ENCODE measurements around the gene ACO2. TPM values are rescaled to one million over a fixed set of nuclear protein-coding genes. Genes with fewer than 3 reads are reported as not detected.
"Not testable (repeated sequence)": the region's sequence is repeated elsewhere in the genome, so short reads cannot be mapped to it uniquely, and the experiment has no call there.

ACO2 gene
- total RNA-seq, 6 experiments from 2014 or later: 72.3 to 87.4 (median 78.7) TPM

DNA sequence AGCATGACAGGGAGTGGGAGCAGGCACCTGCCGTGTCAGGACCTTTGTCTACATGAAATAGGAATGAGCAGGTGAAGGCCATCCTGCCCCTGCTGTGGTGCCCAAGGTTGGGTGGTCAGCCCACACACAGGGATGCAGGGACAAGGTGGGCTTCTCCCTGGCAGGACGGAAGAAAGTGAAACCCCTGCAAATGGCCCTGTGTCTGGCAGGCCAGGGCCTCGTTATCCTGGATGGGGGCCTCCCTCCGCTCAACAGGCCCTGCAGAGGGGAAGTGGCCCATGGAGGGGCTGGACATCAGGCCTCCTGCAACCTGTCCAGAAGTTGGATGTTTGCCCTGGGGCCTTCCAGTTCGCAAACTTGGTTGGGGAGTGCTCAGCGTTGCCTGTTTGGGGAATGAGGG lies 37.3 kb upstream of the ACO2 start:
- no peak overlapping the region; the same call in 1 of the 2 replicates for H3K4me3 Mint-ChIP-seq
- TF ChIP-seq, protein P1, sequence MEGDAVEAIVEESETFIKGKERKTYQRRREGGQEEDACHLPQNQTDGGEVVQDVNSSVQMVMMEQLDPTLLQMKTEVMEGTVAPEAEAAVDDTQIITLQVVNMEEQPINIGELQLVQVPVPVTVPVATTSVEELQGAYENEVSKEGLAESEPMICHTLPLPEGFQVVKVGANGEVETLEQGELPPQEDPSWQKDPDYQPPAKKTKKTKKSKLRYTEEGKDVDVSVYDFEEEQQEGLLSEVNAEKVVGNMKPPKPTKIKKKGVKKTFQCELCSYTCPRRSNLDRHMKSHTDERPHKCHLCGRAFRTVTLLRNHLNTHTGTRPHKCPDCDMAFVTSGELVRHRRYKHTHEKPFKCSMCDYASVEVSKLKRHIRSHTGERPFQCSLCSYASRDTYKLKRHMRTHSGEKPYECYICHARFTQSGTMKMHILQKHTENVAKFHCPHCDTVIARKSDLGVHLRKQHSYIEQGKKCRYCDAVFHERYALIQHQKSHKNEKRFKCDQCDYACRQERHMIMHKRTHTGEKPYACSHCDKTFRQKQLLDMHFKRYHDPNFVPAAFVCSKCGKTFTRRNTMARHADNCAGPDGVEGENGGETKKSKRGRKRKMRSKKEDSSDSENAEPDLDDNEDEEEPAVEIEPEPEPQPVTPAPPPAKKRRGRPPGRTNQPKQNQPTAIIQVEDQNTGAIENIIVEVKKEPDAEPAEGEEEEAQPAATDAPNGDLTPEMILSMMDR (IDR thresholded peaks at IDR 0.05): no peak
- H3K36me3 Mint-ChIP-seq (ENCODE audit: low read depth): peaks cover 23% of the 10 kb centered on the region
- H3K9me3 Mint-ChIP-seq: no peaks in the 10 kb centered on the region
- H3K4me1 Mint-ChIP-seq (ENCODE audit: low read depth): no peaks in the 10 kb centered on the region
- peaks cover 2% of the 10 kb centered on the region; the same call in 1 of the 2 replicates for H3K27me3 Mint-ChIP-seq (ENCODE audit: insufficient read depth)
- H3K27ac Mint-ChIP-seq: no peak overlapping the region
- DNase-seq: no peak

DNA sequence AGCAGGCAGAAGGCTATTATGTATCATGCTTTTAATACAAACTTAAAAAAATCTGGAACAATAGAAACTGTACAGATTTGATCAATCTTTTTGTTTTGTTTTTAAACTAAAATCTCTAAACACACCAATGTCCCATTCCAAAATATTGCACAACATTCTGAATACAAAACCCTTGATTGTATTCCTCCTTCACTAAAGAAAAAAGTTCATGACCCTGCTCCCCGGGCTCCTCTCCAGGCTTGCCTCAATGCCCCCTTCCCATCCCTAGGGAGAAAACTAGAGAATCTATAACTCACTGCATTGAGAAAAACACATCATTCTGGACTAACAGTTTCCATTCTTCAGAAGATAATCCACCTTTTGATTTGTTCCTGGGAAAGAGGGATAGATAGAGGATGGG lies 35.4 kb upstream of the ACO2 start:
- not testable (repeated sequence) for H3K4me3 Mint-ChIP-seq, DNase-seq
- H3K36me3 Mint-ChIP-seq (ENCODE audit: low read depth): peaks cover 30% of the 10 kb centered on the region

DNA sequence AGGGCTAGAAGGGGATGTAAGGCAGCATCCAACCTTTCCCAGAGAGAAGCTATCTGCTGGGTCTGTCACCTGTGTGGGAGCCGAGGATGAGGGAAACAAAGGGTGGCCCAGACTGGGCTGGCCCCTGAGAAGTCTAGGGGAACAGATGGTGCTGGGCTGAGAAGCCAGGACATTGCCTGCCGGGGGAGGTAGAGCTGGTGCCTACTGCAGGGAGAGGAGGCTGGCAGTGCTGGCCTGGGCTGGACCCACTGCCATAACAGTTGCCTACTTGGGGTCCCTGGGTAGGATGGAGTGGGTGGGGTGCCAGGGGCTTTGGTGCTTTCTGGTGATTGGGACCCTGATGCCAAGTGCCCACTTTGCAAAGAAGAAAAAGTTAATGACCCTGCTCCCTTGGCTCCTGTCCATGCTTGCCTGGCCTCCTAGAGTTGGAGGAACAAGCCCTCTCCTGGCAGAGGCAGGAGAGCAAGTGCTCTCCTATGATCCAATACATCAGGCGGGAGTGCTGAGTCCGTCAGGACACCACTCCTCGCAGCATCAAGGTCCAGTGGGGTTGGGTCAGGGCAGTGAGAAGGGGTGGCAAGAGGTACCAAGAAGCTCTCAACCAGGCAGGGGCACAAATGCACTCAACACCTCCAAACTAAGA lies 34.4 kb upstream of the ACO2 start:
- not testable (repeated sequence) for H3K4me1 Mint-ChIP-seq (ENCODE audit: low read depth); DNase-seq; H3K4me3 Mint-ChIP-seq; H3K9me3 Mint-ChIP-seq; H3K27me3 Mint-ChIP-seq (ENCODE audit: insufficient read depth)
- Mint-ChIP-seq H3K36me3 (ENCODE audit: low read depth) (peaks cover 35% of the 10 kb centered on the region), H3K27ac (peak overlapping the region; percentile 53; the same call in 1 of the 2 replicates)

More for the DNA sequence above, 35.4 kb upstream of the ACO2 start:
- not testable (repeated sequence) for H3K9me3 Mint-ChIP-seq; H3K27me3 Mint-ChIP-seq (ENCODE audit: insufficient read depth); H3K4me1 Mint-ChIP-seq (ENCODE audit: low read depth)
- H3K27ac Mint-ChIP-seq: peak overlapping the region; percentile 21; the same call in 1 of the 2 replicates

DNA sequence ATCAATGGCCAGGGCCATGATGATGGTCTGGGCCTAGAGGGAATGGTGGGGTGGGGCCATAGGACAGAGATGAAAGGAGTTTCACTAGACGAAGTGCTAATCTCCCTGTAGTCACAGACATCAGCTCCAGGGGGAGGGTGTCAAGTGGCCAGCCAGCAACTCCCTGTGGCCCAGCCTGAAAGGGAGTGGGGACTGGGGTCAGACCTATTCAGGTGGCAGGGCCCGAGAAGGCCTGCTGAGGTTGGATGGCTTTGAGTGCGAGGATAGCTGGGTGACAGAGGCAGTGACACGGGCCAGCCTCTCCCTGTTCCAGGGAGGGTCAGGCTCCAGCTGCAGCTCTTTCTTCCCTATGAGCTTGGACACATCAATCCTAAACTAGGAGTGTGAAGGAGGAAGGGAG lies 33.4 kb upstream of the ACO2 start:
- Mint-ChIP-seq H3K9me3 (no peaks in the 10 kb centered on the region), H3K27me3 (ENCODE audit: insufficient read depth) (peaks cover 2% of the 10 kb centered on the region; the same call in 1 of the 2 replicates), H3K27ac (no peak overlapping the region), H3K4me3 (no peak overlapping the region), H3K36me3 (ENCODE audit: low read depth) (peaks cover 35% of the 10 kb centered on the region), H3K4me1 (ENCODE audit: low read depth) (no peaks in the 10 kb centered on the region)
- DNase-seq: no peak
- TF ChIP-seq, protein P1 (IDR thresholded peaks at IDR 0.05): no peak

DNA sequence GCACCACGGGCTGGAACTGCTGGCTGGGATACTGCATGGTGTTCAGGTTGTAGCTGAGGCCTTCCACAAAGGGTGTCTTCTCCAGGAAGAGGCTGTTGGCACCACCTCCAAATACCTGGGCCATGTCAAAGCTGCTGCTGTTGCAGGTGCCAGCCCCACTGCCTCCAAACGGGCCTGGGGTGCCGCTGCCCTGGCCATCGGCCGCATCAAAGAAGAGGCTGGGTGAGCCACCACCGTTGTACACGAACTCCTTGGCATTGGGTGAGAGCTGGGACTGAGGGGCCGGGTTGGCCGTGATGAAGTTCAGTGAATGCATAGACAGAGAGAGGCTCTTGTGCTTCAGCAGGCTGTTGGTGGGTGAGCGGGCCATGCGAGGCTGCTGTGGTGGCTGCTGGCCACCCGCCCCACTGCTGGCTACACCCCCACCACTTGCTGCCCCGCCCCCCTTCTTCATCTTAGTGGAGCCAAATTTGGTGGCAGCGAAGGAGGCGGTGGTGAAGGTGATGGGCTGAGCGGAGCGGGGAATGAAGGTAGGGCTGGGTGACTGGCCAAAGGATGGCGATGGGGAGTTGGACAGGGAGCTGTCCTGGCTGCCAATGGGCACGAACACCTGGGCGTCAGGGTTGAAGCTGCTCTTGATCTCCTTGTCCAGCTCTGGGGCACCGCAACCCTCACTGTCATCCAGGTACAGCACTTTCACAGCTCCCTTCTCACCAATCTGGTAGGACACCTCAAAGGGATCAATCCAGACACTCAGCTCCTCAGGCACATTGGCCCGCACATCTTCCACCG lies 32.4 kb upstream of the ACO2 start:
- Mint-ChIP-seq H3K27me3 (ENCODE audit: insufficient read depth) (peaks cover 2% of the 10 kb centered on the region; the same call in 1 of the 2 replicates), H3K36me3 (ENCODE audit: low read depth) (peaks cover 30% of the 10 kb centered on the region), H3K4me1 (ENCODE audit: low read depth) (no peaks in the 10 kb centered on the region), H3K27ac (no peak overlapping the region), H3K4me3 (no peak overlapping the region), H3K9me3 (no peaks in the 10 kb centered on the region)
- no peak for DNase-seq
- TF ChIP-seq, protein P1 (IDR thresholded peaks at IDR 0.05): no peak

DNA sequence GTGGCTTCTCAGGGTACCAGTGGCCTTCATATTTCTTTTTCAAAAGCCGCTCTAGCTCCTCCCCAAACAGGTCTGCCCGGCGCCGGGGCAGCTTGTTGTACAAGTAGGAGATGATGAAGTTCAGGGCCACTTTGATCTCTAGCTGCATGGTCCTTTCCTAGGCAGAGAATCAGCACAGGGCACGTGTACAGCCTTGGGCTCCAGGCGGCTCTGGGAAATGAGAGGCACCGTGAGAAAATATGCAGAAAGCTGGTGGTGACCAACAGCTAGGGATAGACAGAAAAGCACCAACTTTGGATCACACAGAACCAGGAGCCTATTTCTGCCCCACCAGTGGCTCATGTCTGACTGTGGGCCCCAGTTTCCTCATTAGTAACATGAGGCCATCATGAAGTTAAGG lies 31.7 kb upstream of the ACO2 start:
- no peak for DNase-seq
- Mint-ChIP-seq H3K4me1 (ENCODE audit: low read depth) (peaks cover 2% of the 10 kb centered on the region), H3K27me3 (ENCODE audit: insufficient read depth) (peaks cover 2% of the 10 kb centered on the region; the same call in 1 of the 2 replicates), H3K9me3 (no peaks in the 10 kb centered on the region), H3K4me3 (no peak overlapping the region), H3K27ac (no peak overlapping the region), H3K36me3 (ENCODE audit: low read depth) (peaks cover 26% of the 10 kb centered on the region)
- TF ChIP-seq, protein P1 (IDR thresholded peaks at IDR 0.05): no peak

DNA sequence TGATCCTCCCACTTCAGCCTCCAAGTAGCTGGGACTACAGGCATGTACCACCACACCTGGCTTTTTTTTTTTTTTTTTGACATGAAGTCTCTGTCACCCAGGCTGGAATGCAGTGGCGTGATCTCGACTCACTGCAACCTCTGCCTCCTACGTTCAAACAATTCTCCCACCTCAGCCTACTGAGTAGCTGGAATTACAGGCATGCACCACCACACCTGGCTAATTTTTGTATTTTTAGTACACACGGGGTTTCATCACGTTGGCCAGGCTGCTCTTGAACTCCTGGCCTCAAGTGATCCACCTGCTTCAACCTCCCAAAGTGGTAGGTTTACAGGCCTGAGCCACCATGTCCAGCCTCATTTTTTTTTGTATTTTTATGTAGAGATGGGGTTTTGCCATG lies 28.4 kb upstream of the ACO2 start:
- H3K27me3 Mint-ChIP-seq (ENCODE audit: insufficient read depth); DNase-seq; H3K27ac Mint-ChIP-seq; H3K9me3 Mint-ChIP-seq; H3K4me3 Mint-ChIP-seq: not testable (repeated sequence)
- peaks cover 13% of the 10 kb centered on the region for H3K4me1 Mint-ChIP-seq (ENCODE audit: low read depth)
- peaks cover 39% of the 10 kb centered on the region for H3K36me3 Mint-ChIP-seq (ENCODE audit: low read depth)

Data from HFFc6 (cell line).